ENCODE data around the gene DTNBP1. TPM values are rescaled to one million over a fixed set of nuclear protein-coding genes. Genes with fewer than 3 reads are reported as not detected.

DTNBP1 gene
- total and polyA plus RNA-seq, 4 donors = 3.1 to 6.0 (median 4.3) TPM

DNA sequence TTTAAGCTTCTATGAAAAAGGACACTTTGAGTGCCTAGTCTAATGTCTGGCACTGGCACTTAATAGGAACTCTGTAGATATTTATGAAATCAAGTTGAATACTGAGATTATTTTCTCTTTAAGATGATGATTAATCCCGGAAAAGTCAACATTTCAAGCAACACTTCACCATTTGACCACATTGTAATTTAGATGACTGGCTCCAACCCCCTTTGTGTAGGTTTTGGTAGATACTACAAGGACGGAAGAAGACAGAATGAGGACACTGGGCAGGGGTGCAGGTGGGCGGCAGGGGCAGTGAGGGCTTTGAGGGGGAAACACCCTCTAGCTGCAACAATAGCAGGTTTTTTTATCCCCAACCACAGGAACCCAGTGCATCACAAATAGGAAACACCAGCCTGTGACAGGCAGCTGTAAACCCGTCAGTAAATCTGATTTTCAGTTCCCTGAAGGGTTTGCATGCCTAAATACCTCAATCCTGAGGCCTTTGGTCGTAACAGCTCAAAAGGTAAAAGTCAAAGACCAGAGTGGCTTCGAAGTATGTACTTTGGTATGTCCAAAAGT lies 4.6 kb downstream of the DTNBP1 start:
- Histone ChIP-seq H3K27me3 (ENCODE audit: control insufficient read depth in 4 of 4, insufficient read depth in 4 of 4, low read length in 3 of 4) (no peaks in the 10 kb centered on the region), H3K4me1 (ENCODE audit: control insufficient read depth in 4 of 4, insufficient read depth in 4 of 4, low read length in 3 of 4) (peaks cover 0 to 10% (median 6%) of the 10 kb centered on the region in 4 donors), H3K9ac (ENCODE audit: low read depth in 1 of 2, low read length in 2 of 2) (no peak overlapping the region), H3K4me3 (ENCODE audit: low read depth in 1 of 3, low read length in 3 of 3) (no peak overlapping the region), H3K36me3 (ENCODE audit: control insufficient read depth in 4 of 4, insufficient read depth in 3 of 4, low read depth in 1 of 4, low read length in 3 of 4) (no peaks in the 10 kb centered on the region), H3K9me3 (ENCODE audit: control insufficient read depth in 4 of 4, low read length in 3 of 4) (no peaks in the 10 kb centered on the region), H3K27ac (ENCODE audit: low read depth in 1 of 2, low read length in 2 of 2) (no peak overlapping the region)
- 91% methylated on average over 6 of the region's 6 CpGs for WGBS
- no peak for DNase-seq (ENCODE audit: low spot score)
- no peak for TF ChIP-seq HNF4G (IDR thresholded peaks at IDR 0.05)
- no peak for TF ChIP-seq RAD21 (IDR thresholded peaks at IDR 0.05)
- TF ChIP-seq RXRA (IDR thresholded peaks at IDR 0.05) = no peak
- no peak for TF ChIP-seq YY1 (IDR thresholded peaks at IDR 0.05)

DNA sequence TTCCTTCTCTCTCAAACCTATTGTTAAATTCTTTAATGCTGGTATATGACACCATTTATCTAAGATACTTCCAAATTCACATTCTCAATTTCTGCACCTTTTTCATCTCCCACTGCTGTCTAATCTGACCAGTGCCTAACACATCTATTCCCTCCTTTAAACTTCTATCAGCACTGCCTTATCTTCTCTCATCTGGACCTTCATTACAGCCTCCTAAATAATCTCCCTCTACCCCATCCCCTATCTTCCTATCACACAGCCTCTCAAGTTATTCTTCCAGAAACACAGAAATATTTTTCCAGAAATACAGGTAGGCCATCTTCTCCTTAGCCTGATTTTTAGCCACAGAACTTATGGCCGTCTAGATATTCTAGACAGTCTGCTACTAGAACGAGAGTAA lies 5.5 kb downstream of the DTNBP1 start:
- Histone ChIP-seq H3K9ac (ENCODE audit: low read depth in 1 of 2, low read length in 2 of 2) (no peak overlapping the region), H3K4me1 (ENCODE audit: control insufficient read depth in 4 of 4, insufficient read depth in 4 of 4, low read length in 3 of 4) (peaks cover 0 to 7% (median 5%) of the 10 kb centered on the region in 4 donors), H3K27ac (ENCODE audit: low read depth in 1 of 2, low read length in 2 of 2) (no peak overlapping the region), H3K4me3 (ENCODE audit: low read depth in 1 of 3, low read length in 3 of 3) (no peak overlapping the region), H3K36me3 (ENCODE audit: control insufficient read depth in 4 of 4, insufficient read depth in 3 of 4, low read depth in 1 of 4, low read length in 3 of 4) (no peaks in the 10 kb centered on the region), H3K9me3 (ENCODE audit: control insufficient read depth in 4 of 4, low read length in 3 of 4) (no peaks in the 10 kb centered on the region), H3K27me3 (ENCODE audit: control insufficient read depth in 4 of 4, insufficient read depth in 4 of 4, low read length in 3 of 4) (no peaks in the 10 kb centered on the region)
- TF ChIP-seq HNF4G (IDR thresholded peaks at IDR 0.05) (no peak), GABPA (IDR thresholded peaks at IDR 0.05 in 1 of 2, conservative IDR thresholded peaks at IDR 0.05 in 1 of 2) (no peak), EGR1 (IDR thresholded peaks at IDR 0.05; ENCODE audit: low read depth in 2 of 2) (no peak), HNF4A (conservative IDR thresholded peaks at IDR 0.05) (no peak), TAF1 (conservative IDR thresholded peaks at IDR 0.05) (no peak), YY1 (IDR thresholded peaks at IDR 0.05) (no peak), JUND (IDR thresholded peaks at IDR 0.05) (no peak), RXRA (IDR thresholded peaks at IDR 0.05) (no peak), NR2F2 (IDR thresholded peaks at IDR 0.05) (no peak), FOXA1 (IDR thresholded peaks at IDR 0.05) (no peak)
- TF ChIP-seq, protein P1, sequence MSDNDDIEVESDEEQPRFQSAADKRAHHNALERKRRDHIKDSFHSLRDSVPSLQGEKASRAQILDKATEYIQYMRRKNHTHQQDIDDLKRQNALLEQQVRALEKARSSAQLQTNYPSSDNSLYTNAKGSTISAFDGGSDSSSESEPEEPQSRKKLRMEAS (IDR thresholded peaks at IDR 0.05) = no peak
- TF ChIP-seq, protein P2, sequence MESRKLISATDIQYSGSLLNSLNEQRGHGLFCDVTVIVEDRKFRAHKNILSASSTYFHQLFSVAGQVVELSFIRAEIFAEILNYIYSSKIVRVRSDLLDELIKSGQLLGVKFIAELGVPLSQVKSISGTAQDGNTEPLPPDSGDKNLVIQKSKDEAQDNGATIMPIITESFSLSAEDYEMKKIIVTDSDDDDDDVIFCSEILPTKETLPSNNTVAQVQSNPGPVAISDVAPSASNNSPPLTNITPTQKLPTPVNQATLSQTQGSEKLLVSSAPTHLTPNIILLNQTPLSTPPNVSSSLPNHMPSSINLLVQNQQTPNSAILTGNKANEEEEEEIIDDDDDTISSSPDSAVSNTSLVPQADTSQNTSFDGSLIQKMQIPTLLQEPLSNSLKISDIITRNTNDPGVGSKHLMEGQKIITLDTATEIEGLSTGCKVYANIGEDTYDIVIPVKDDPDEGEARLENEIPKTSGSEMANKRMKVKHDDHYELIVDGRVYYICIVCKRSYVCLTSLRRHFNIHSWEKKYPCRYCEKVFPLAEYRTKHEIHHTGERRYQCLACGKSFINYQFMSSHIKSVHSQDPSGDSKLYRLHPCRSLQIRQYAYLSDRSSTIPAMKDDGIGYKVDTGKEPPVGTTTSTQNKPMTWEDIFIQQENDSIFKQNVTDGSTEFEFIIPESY (IDR thresholded peaks at IDR 0.05) = no peak
- WGBS = 95% methylated on average over 2 of the region's 2 CpGs
- DNase-seq (ENCODE audit: low spot score) = no peak

DNA sequence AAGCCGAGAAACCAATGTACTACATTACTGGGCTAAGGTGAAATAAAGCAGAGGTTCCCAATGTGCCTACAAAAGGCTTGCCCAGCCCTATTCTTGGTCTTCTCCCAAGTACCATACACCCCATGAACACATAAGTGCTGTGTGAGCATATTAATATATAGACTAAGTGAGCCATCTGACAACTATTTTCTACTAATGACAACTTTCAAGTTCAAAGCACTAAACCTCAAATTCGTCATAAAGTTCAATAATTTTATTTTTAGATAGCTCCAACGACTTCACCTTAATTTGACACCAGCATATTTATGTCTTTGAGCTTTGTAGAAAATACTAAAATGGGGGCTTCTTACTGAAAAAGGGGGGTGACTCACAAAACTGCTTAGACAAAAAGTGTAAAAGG lies 6.7 kb downstream of the DTNBP1 start:
- no peak overlapping the region for H3K27ac ChIP-seq (ENCODE audit: low read depth in 1 of 2, low read length in 2 of 2)
- no peak for DNase-seq (ENCODE audit: low spot score)
- H3K4me1 ChIP-seq (ENCODE audit: control insufficient read depth in 4 of 4, insufficient read depth in 4 of 4, low read length in 3 of 4) = no peaks in the 10 kb centered on the region
- no peaks in the 10 kb centered on the region for H3K36me3 ChIP-seq (ENCODE audit: control insufficient read depth in 4 of 4, insufficient read depth in 3 of 4, low read depth in 1 of 4, low read length in 3 of 4)
- WGBS = 90% methylated on average over 3 of the region's 3 CpGs
- H3K9ac ChIP-seq (ENCODE audit: low read depth in 1 of 2, low read length in 2 of 2) = no peak overlapping the region
- no peaks in the 10 kb centered on the region for H3K27me3 ChIP-seq (ENCODE audit: control insufficient read depth in 4 of 4, insufficient read depth in 4 of 4, low read length in 3 of 4)
- TF ChIP-seq HNF4G (IDR thresholded peaks at IDR 0.05) = no peak
- no peak for TF ChIP-seq FOXA2 (IDR thresholded peaks at IDR 0.05)
- H3K4me3 ChIP-seq (ENCODE audit: low read depth in 1 of 3, low read length in 3 of 3) = no peak overlapping the region
- no peaks in the 10 kb centered on the region for H3K9me3 ChIP-seq (ENCODE audit: control insufficient read depth in 4 of 4, low read length in 3 of 4)

Measured in liver (tissue), 9 donors.